ENCODE data around the gene TMEM9.
A peak's percentile ranks its signal among the peaks of the same experiment; 100 is the strongest.

GRCh38 chr1:201149400-201149799 is 4.9 kb downstream of the TMEM9 start:
- TF ChIP-seq CTCF (IDR thresholded peaks at IDR 0.05 in 2 of 3, conservative IDR thresholded peaks at IDR 0.05 in 1 of 3; ENCODE audit: control insufficient read depth in 2 of 3, extremely low read depth in 1 of 3, insufficient read depth in 1 of 3, low read depth in 3 of 3, low read length in 3 of 3) (peak; percentile 41 to 52 (median 44); a peak in 4 of 6 replicates), POLR2A (IDR thresholded peaks at IDR 0.05; ENCODE audit: low read depth, low read length) (no peak), ZNF24 (IDR thresholded peaks at IDR 0.05) (no peak), POLR2AphosphoS5 (IDR thresholded peaks at IDR 0.05; ENCODE audit: low read length) (no peak), EP300 (IDR thresholded peaks at IDR 0.05; ENCODE audit: borderline replicate concordance in 1 of 2, control insufficient read depth in 1 of 2, low read depth in 2 of 2, low read length in 2 of 2) (no peak), ELK1 (IDR thresholded peaks at IDR 0.05; ENCODE audit: low read depth, low read length) (no peak), CREB1 (IDR thresholded peaks at IDR 0.05; ENCODE audit: low read depth) (no peak), EZH2 (IDR thresholded peaks at IDR 0.05; ENCODE audit: borderline replicate concordance, control insufficient read depth, low read depth, low read length) (no peak), SUPT20H (IDR thresholded peaks at IDR 0.05; ENCODE audit: borderline replicate concordance, control insufficient read depth, low read depth, low read length) (no peak), REST (IDR thresholded peaks at IDR 0.05; ENCODE audit: low read depth, low read length) (no peak), RAD21 (IDR thresholded peaks at IDR 0.05; ENCODE audit: insufficient read depth, low read depth, low read length) (peak; percentile 51), PBX3 (IDR thresholded peaks at IDR 0.05; ENCODE audit: insufficient replicate concordance, low read depth, low read length) (no peak)

Measured in GM12878 (cell line).